Measurements from ENCODE around the gene TWSG1. TPM values are rescaled to one million over a fixed set of nuclear protein-coding genes. Genes with fewer than 3 reads are reported as not detected.

TWSG1 gene
- total RNA-seq, 1 donor from 2014 or later = 22.9 TPM

DNA sequence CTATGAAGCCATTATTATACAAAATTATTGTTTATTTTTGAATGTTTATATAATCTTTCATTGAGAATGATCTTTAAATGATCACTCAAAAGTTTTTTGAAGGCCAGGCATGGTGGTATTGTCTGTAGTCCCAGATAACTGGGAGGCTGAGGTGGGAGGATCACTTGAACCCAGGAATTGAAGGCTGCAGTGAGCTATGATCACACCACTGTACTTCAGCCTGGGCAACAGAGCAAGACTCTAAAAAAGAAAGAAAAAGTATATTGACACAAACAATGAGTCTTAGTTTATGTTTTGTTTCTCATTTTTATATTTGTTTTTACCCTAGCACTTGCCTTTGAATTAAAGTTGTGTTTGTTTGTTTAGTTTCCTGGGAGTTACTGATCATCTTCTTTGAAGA, 2.3 kb downstream of the TWSG1 start:
- H3K4me3 ChIP-seq (ENCODE audit: low read depth, low read length) = no peak overlapping the region
- H3K36me3 ChIP-seq (ENCODE audit: control insufficient read depth, insufficient read depth, low read length) = no peaks in the 10 kb centered on the region
- H3K27me3 ChIP-seq (ENCODE audit: control insufficient read depth, insufficient read depth, low read length) = no peaks in the 10 kb centered on the region
- no peak for DNase-seq (ENCODE audit: low read depth)
- TF ChIP-seq, protein P1, sequence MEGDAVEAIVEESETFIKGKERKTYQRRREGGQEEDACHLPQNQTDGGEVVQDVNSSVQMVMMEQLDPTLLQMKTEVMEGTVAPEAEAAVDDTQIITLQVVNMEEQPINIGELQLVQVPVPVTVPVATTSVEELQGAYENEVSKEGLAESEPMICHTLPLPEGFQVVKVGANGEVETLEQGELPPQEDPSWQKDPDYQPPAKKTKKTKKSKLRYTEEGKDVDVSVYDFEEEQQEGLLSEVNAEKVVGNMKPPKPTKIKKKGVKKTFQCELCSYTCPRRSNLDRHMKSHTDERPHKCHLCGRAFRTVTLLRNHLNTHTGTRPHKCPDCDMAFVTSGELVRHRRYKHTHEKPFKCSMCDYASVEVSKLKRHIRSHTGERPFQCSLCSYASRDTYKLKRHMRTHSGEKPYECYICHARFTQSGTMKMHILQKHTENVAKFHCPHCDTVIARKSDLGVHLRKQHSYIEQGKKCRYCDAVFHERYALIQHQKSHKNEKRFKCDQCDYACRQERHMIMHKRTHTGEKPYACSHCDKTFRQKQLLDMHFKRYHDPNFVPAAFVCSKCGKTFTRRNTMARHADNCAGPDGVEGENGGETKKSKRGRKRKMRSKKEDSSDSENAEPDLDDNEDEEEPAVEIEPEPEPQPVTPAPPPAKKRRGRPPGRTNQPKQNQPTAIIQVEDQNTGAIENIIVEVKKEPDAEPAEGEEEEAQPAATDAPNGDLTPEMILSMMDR (IDR thresholded peaks at IDR 0.05; ENCODE audit: insufficient read depth, low read length, poor library complexity, severe bottlenecking) = no peak

GRCh38 chr18:9337873-9338272, 3.3 kb downstream of the TWSG1 start:
- TF ChIP-seq, protein P1 (IDR thresholded peaks at IDR 0.05; ENCODE audit: insufficient read depth, low read length, poor library complexity, severe bottlenecking) = no peak
- H3K4me3 ChIP-seq (ENCODE audit: low read depth, low read length) = no peak overlapping the region
- no peaks in the 10 kb centered on the region for H3K36me3 ChIP-seq (ENCODE audit: control insufficient read depth, insufficient read depth, low read length)
- H3K27me3 ChIP-seq (ENCODE audit: control insufficient read depth, insufficient read depth, low read length) = no peaks in the 10 kb centered on the region
- DNase-seq (ENCODE audit: low read depth) = no peak

- TF ChIP-seq, protein P1 (IDR thresholded peaks at IDR 0.05; ENCODE audit: insufficient read depth, low read length, poor library complexity, severe bottlenecking) = no peak
- Histone ChIP-seq H3K4me3 (ENCODE audit: low read depth, low read length) (no peak overlapping the region), H3K36me3 (ENCODE audit: control insufficient read depth, insufficient read depth, low read length) (no peaks in the 10 kb centered on the region), H3K27me3 (ENCODE audit: control insufficient read depth, insufficient read depth, low read length) (no peaks in the 10 kb centered on the region)
- no peak for DNase-seq (ENCODE audit: low read depth)
Measured at GRCh38 chr18:9340472-9340871, 5.9 kb downstream of the TWSG1 start.

DNA sequence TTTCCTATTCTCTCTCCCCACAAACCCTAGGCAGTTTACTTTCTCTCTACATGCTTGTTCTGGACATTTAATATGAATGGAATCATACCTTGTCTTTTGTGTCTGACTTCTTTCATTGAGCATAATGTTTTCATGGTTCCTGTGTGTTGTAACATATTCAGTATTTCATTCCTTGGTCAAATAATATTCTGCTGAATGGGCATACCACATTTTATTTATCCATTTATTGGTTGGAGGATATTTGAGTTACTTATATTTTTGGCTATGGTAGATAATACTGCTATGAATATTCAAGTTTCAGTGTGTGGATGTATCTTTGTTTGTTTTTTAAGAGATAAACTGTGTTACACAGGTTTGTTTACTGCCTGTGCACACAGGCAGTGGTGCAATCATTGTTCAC, 9.0 kb downstream of the TWSG1 start:
- no peaks in the 10 kb centered on the region for H3K27me3 ChIP-seq (ENCODE audit: control insufficient read depth, insufficient read depth, low read length)
- DNase-seq (ENCODE audit: low read depth) = no peak
- TF ChIP-seq, protein P1 (IDR thresholded peaks at IDR 0.05; ENCODE audit: insufficient read depth, low read length, poor library complexity, severe bottlenecking) = no peak
- no peak overlapping the region for H3K4me3 ChIP-seq (ENCODE audit: low read depth, low read length)
- H3K36me3 ChIP-seq (ENCODE audit: control insufficient read depth, insufficient read depth, low read length) = peaks cover 1% of the 10 kb centered on the region

DNA sequence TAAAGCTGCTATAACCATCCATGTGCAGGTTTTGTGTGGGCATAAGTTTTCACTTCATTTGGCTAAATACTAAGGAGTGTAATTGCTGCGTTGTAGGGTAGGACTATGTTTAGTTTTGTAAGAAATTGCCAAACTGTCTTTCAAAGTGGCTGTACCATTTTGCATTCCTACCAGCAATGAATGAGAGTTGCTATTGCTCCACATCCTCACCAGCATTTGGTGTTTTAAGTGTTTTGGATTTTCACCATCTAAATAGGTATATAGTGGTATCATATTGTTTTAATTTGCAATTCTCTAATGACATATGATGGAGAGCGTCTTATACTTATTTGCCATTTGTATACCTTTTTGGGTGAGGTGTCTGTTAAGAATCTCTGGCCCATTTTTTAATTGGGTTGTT, 12.2 kb downstream of the TWSG1 start:
- peaks cover 1% of the 10 kb centered on the region for H3K36me3 ChIP-seq (ENCODE audit: control insufficient read depth, insufficient read depth, low read length)
- DNase-seq (ENCODE audit: low read depth) = no peak
- H3K27me3 ChIP-seq (ENCODE audit: control insufficient read depth, insufficient read depth, low read length) = no peaks in the 10 kb centered on the region
- no peak overlapping the region for H3K4me3 ChIP-seq (ENCODE audit: low read depth, low read length)
- TF ChIP-seq, protein P1 (IDR thresholded peaks at IDR 0.05; ENCODE audit: insufficient read depth, low read length, poor library complexity, severe bottlenecking) = no peak

DNA sequence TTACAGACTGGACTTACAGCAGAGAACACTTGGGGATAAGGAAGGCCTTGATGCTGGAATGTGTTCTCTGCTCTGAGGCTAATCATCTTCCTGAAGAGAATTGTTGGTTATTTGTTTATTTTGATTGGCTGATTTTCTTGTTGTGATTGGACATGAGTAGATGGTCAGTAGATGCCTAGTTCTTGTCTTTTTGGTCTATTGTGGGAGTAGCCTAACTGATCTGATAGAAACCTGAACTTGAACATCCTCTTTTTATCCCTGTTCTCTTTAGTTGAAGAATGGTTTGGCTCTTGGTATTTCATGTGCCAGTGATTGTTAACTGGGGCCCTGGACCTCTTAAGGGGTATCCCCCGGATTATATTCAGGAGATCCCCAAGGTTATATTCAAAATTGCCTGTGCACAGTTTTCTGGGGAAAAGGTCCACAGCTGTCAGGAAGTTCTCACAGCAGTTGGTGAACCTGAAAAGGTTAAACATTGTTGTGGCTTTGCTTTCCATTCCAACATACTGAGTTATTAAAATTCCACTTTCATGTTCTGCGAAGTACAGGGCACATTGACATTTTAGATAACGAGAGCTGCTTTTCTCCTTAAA, 13.6 kb downstream of the TWSG1 start:
- DNase-seq (ENCODE audit: low read depth) = no peak

More for the DNA sequence above, 13.6 kb downstream of the TWSG1 start:
- Histone ChIP-seq H3K4me3 (ENCODE audit: low read depth, low read length) (no peak overlapping the region), H3K36me3 (ENCODE audit: control insufficient read depth, insufficient read depth, low read length) (peaks cover 1% of the 10 kb centered on the region), H3K27me3 (ENCODE audit: control insufficient read depth, insufficient read depth, low read length) (no peaks in the 10 kb centered on the region)
- TF ChIP-seq, protein P1 (IDR thresholded peaks at IDR 0.05; ENCODE audit: insufficient read depth, low read length, poor library complexity, severe bottlenecking) = no peak

All from kidney epithelial cell (primary cell).